Activated CD4-positive, alpha-beta T cell treated with anti-CD3 and anti-CD28 coated beads, Interleukin-2, amount 50 U/mL, for 16 hours (primary cell): ENCODE data around the gene PYGL.
A peak's percentile ranks its signal among the peaks of the same experiment; 100 is the strongest.
"Not testable (repeated sequence)": the region's sequence is repeated elsewhere in the genome, so short reads cannot be mapped to it uniquely, and the experiment has no call there.

Experiments
- DNase-seq: peaks from one replicate; pipeline ENCODE4 v3.0.0-alpha.2; 2020

The PYGL gene

DNA sequence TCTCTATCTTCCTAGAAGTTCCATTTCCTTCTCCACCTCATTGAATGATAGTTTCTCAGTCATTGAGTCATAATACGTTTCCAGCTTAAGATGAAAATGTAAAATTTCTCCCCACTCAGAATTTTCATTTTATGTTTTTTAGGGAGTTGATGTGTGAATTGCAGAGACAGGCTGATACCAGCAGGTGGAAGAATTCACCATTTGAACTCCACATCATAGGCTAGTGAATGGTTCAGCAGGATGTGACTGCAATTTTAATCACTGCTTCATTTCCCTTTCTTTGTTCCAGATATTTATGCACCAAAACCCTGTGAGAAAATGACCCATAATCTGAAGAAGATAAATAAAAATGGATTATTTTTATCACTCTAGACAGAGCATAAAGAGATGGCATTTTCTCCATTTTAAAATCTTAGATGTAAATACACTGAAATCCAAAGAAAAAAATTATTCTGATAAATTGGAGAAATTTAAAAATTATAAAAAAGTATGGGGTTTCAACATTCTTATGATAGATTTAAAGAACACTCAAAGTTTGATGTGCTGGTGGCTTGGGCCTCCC lies 10.6 kb upstream of the PYGL start:
- peak; percentile 26 for DNase-seq

GRCh38 chr14:50953502-50953901 lies 9.2 kb upstream of the PYGL start:
- DNase-seq: no peak

GRCh38 chr14:50951032-50951431 lies 6.7 kb upstream of the PYGL start:
- no peak for DNase-seq

- no peak for DNase-seq
Measured at GRCh38 chr14:50948205-50948604, 3.9 kb upstream of the PYGL start.

- no peak for DNase-seq
Measured at GRCh38 chr14:50947446-50947845, 3.2 kb upstream of the PYGL start.

GRCh38 chr14:50946234-50946935 lies 2.1 kb upstream of the PYGL start:
- no peak for DNase-seq

DNA sequence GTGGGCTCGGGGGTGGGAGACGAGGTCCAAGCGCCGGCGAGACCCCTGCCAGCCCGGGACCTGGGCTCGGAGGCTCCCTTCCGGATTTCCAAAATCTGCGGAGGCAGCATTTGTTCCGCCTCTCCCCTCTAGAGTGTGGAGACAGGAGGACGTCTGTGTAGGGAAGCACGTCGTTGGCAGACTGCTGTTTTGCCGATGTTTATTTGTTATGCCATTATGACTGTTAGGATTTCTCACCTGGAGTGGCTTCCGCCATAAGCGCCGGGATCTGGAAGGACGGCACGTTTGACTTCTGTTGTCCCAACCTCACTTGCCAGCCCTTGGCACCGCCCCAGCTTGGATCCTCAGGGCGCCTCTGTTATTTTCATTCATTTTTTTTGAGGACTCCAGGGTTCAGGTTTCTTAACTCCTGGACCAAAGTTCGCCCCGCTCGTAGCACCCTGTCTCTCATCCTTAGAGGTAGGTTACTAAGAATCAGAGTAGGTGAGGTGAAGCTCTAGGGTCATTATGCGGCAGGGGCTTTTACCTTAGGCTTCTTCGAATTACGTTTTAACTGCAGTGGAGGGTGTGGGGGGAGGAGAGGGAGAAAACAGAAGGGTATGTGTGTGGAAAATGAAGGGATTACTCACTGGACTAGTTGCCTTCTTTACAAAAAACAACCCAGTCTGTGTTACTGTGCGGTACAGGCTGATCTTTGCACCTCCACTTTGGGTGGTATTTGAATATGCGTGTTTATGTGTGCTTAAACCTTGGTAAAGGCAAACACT lies 547 bp upstream of the PYGL start:
- DNase-seq: no peak

DNA sequence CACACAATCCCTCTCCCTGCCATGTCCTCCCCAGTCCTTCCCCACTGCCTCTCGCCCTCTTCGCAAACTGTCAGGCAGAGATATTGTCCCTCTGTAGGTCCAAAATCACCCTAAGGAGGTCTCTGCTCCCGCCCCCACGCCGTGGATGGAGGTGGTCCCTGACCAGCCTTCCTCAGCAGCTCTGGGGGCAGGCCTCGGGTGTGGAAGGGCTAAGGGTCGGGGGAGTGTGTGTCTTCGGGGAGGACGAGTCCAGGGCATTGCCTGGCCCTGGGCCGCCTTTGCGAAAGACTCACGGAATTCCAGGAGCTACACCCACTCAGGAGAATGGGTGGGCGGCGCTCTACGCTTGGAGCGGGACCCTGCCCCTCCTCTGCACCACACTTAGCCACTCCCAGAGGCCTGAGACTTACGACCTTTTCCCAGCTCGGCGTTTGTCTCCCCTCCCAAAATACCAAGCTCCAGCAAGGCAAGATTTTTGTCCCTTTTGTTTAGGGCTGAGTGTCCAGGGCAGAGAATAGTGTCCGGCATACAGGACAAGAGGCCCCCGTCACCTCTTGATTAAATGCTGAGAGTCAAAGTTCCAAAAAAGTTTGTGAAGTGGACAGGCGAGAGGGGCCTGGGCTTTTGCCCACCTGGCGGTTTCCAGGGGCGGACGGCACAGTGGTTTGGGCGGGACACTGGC lies 881 bp downstream of the PYGL start:
- no peak for DNase-seq

GRCh38 chr14:50941638-50942037 lies 2.6 kb downstream of the PYGL start:
- DNase-seq: not testable (repeated sequence)

DNA sequence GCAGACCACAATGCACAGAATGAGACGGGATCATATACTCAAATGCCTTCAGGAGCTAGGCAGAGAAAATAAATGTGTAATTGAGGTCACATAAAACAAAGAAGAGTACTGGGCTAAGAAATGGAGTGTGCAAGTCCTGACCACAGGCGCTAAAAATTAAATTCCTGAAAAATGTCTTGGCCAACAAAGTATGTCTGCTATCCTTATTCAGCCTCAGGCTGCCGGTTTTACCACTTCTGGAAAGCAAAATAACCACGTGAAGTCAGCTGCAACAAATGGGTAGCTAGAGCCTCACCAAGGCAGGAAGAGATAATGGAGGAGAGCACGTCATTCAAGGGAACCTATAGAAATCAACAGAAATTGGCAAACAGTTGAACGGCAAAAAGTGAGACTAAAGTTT lies 3.1 kb downstream of the PYGL start:
- DNase-seq: no peak

- no peak for DNase-seq
Measured at GRCh38 chr14:50937800-50938199, 6.5 kb downstream of the PYGL start.

- no peak for DNase-seq
Measured at GRCh38 chr14:50937325-50937724, 7.0 kb downstream of the PYGL start.

GRCh38 chr14:50936882-50937281 lies 7.4 kb downstream of the PYGL start:
- DNase-seq: no peak

DNA sequence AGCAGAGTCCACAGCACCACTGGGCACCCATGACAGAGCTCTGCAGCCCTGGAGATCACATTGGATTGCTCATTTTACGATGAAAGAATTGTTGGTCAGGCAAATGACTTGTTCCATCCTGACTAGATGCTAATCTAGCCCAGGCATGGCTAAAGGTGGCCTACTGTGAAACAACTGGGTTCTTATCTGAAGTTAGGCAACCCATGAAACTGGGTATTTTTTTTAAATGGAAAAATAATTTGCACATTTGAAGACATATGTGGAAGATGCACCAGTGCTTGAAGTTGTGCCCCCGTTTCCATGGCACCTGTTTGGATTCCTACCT lies 8.3 kb downstream of the PYGL start:
- no peak for DNase-seq

DNA sequence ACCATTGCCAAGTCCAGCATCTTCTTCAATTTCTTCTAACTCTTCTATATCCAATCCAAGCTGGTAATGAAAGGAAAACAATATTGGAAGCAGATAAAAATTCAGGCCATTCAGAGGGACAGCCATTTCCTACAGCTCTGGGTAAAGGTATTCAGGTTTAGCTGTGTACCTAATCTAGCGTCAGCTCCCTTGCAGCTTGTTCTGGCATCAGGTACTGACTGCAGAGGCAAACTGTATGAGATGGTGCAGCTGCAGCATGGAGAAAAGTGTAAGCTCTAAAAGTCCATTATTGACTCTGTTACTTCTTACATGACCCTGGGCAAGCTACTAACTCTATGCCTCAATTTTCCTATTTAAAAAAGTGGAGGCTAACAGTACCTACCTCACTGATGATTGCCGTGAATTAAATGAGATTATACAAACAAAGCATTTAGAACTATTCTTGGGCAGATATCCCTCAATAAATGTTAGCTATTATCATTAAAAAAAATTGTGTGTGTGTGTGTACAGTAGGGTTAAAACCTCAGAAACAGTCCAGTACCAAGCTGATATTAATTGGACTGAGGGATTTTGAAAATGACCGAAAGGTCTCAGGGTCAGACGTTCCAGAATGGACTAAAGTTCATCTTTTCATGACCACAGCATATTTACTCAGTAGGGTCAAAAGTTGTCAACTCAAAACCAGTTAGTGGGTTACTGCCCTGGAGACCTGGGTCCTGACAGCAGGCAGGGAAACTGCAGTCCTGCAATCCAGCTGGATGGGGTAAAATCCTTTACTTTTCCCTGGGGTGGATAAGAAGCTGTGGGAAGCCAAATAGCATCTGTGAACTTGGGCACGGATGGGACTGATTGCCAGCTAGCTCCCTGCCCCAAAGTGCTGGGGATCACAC lies 8.9 kb downstream of the PYGL start:
- no peak for DNase-seq

GRCh38 chr14:50932592-50933495 lies 11.4 kb downstream of the PYGL start:
- DNase-seq: no peak

GRCh38 chr14:50932156-50932555 lies 12.1 kb downstream of the PYGL start:
- DNase-seq: no peak

GRCh38 chr14:50931559-50931958 lies 12.7 kb downstream of the PYGL start:
- no peak for DNase-seq

DNA sequence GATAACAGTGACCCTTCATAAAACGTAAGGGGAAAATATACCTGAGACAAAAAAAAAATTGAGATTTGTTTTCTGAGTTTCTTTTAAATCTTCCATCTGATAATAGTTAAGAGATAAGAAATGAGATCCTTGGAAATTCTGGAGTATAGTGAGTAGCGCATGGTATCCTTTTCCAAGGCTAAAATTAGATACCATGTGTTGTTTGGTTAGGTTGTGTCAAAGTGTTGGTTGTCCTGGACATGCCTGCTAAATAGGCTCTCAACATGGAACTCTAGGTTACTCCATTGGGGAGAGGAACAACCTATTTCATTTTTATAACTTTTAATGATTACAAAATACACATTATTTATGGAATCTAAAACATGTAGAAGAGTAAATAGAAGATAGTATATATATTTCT lies 14.8 kb downstream of the PYGL start:
- DNase-seq: no peak

GRCh38 chr14:50928002-50928635 lies 16.2 kb downstream of the PYGL start:
- no peak for DNase-seq

- no peak for DNase-seq
Measured at GRCh38 chr14:50926851-50927386, 17.4 kb downstream of the PYGL start.
